ENCODE results near the gene S100PBP. TPM values are rescaled to one million over a fixed set of nuclear protein-coding genes. Genes with fewer than 3 reads are reported as not detected.

Gene S100PBP
- total and polyA plus RNA-seq, 2 donors (not counting 3 experiments of a cell fraction or from before 2014, with no cell fraction given), result 15.4 to 38.6 TPM

GRCh38 chr1:32878637-32879041, 61.2 kb downstream of the S100PBP start:
- intact Hi-C loops (cut with micrococcal nuclease) (no loop called here), dilution Hi-C loops (cut with MboI; ENCODE audit: extremely low pct_ligation_motif_present, low sequenced_read_pairs) (no loop called here)
- H3K4me3 ChIP-seq (replicated peaks in 1 of 3; ENCODE audit: insufficient read depth in 1 of 3, low read depth in 1 of 3, low read length in 3 of 3), result no peak overlapping the region
- no peaks in the 10 kb centered on the region for H3K36me3 ChIP-seq (ENCODE audit: control insufficient read depth in 2 of 2, extremely low read depth in 1 of 2, insufficient read depth in 2 of 2, low read length in 2 of 2)
- no peaks in the 10 kb centered on the region for H3K79me2 ChIP-seq (ENCODE audit: control insufficient read depth, insufficient read depth, low read length)
- H3K27me3 ChIP-seq (ENCODE audit: control insufficient read depth in 2 of 2, insufficient read depth in 2 of 2, low read length in 2 of 2), result peaks cover 0 to 4% of the 10 kb centered on the region in 2 experiments
- no peaks in the 10 kb centered on the region for H3K4me1 ChIP-seq (ENCODE audit: control insufficient read depth, extremely low read depth, insufficient read depth, low read length)
- ChIA-PET POLR2A (no interaction called here), CTCF (interaction anchor here (0.7 to 6.0 kb wide), 7 partner anchors 8 to 211 kb away, joined by 3 to 175 read pairs (median 4); partner anchors contain the start of gene HPCA)
- no peaks in the 10 kb centered on the region for H3K9me1 ChIP-seq (replicated peaks; ENCODE audit: control insufficient read depth, extremely low read depth, insufficient read depth, low read length)
- no peak for TF ChIP-seq MYC (IDR thresholded peaks at IDR 0.05; ENCODE audit: low read depth, low read length)
- no peak for TF ChIP-seq GATA2 (IDR thresholded peaks at IDR 0.05; ENCODE audit: insufficient read depth, insufficient read length, low read depth, low read length)
- TF ChIP-seq MAX (IDR thresholded peaks at IDR 0.05; ENCODE audit: insufficient read depth, insufficient read length), result no peak
- no peak for TF ChIP-seq EZH2 (IDR thresholded peaks at IDR 0.05; ENCODE audit: borderline replicate concordance, low read depth, low read length, severe bottlenecking)
- no peak for TF ChIP-seq FOS (IDR thresholded peaks at IDR 0.05; ENCODE audit: borderline replicate concordance, insufficient read depth, low read length)
- TF ChIP-seq JUN (IDR thresholded peaks at IDR 0.05; ENCODE audit: borderline replicate concordance, insufficient read depth, insufficient read length, low read depth), result no peak
- TF ChIP-seq POLR2A (IDR thresholded peaks at IDR 0.05; ENCODE audit: low read depth, low read length), result no peak
- no peak for TF ChIP-seq POLR2AphosphoS5 (IDR thresholded peaks at IDR 0.05; ENCODE audit: insufficient read depth, low read depth, low read length)
- TF ChIP-seq CTCF (IDR thresholded peaks at IDR 0.05; ENCODE audit: extremely low read depth in 1 of 2, insufficient read depth in 1 of 2, low read depth in 1 of 2, low read length in 2 of 2), result no peak
- no peak overlapping the region for H3K27ac ChIP-seq (ENCODE audit: insufficient read depth, low read depth, low read length)
- FAIRE-seq (no peak), DNase-seq (ENCODE audit: low read depth, low spot score) (no peak)
- no peaks in the 10 kb centered on the region for H3K9me3 ChIP-seq (replicated peaks; ENCODE audit: control insufficient read depth, insufficient read depth, low read length)
- H3K4me2 ChIP-seq (ENCODE audit: insufficient read depth, low read length), result no peak overlapping the region
- no peak overlapping the region for H2AFZ ChIP-seq (ENCODE audit: low read depth, low read length)
- no TSS peak for BruUV-seq (replicated peaks)
- no peak overlapping the region for H3K9ac ChIP-seq (replicated peaks; ENCODE audit: extremely low read depth, insufficient read depth, low read length)
- H4K20me1 ChIP-seq (replicated peaks; ENCODE audit: control insufficient read depth, extremely low read depth, insufficient read depth, low read length), result no peaks in the 10 kb centered on the region
